NCI-H1436 treated with DMSO at 0.1 percent for 48 hours (cell line): ENCODE results near the gene ZSCAN30.
"Not testable (repeated sequence)": the region's sequence is repeated elsewhere in the genome, so short reads cannot be mapped to it uniquely, and the experiment has no call there.

Source experiments
- DNase-seq: peaks from one replicate; lab custom pipeline; 2025; lab: John Stamatoyannopoulos, UW

Gene ZSCAN30

DNA sequence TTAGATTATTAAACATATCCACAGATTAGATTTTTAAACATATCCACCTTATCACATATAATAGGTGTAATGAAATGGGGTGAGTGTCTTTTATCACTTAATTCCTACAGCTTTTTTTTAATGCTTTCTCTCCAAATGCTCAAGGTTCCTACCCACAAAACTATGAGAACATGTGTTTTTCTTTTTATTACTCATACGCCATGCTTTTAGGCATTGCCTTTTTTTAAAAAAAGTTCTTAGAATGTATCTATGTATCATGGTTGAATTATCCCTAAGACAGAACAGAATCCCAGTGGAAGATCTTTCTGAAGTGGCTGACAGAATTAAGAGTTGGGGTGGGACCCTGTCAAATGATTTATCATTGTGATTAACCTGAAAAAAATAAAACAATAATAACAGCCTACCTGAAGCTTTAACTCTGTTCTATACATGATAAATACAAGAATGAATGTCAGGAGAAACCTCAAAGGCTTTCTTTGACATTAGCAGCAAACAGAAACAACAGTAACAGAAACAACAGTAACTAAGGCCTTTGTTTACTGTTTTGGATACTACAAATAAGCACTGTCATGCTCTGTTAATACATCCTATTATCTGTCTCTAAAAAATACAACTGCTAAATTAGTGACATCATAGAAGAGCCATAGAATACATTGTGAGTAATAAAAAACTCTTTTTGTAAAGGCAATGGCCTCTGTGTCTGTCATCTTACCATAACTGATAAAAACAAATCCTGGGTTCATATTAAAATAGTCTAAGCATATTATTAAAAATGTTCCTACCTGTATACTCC is 53.3 kb downstream of the ZSCAN30 start:
- DNase-seq, result no peak

DNA sequence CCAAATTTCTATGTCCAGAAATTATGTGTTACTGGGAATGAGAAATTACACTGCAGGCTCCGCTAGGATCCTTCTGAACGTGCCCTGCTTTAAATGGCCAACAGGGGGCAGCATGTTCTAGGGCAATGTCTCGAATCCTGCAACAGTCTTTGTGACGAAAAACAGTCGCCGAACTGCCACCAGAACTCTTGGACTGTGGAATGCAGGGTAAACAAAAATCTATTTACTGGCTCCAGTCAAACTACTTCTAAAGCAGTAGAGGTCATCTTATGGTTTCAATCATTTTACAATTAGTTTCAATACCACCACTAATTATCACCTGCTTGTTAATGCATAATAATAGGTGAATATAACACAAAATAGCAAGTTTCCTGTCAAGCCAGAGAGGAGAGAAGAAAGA is 59.0 kb downstream of the ZSCAN30 start:
- DNase-seq, result peak; percentile 41

DNA sequence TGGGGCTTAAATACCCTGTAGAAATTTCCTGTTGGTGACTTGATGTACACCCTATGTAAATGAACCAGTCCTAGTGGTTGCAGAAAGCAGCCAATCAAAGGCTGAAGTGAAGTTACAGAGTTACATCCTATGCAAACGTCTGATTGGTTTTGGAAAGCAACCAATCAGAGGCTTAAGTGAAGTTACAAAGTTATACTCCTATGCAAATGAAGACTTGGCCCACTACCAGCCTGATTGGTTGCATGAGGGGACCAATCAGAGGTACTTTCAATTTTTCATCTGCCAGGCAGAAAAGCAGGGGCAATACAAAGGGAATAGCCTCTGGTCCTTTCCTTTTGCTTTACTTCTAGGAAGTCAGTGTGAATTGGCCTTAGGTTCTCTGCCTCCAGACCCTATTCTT is 62.8 kb downstream of the ZSCAN30 start:
- DNase-seq, result no peak

DNA sequence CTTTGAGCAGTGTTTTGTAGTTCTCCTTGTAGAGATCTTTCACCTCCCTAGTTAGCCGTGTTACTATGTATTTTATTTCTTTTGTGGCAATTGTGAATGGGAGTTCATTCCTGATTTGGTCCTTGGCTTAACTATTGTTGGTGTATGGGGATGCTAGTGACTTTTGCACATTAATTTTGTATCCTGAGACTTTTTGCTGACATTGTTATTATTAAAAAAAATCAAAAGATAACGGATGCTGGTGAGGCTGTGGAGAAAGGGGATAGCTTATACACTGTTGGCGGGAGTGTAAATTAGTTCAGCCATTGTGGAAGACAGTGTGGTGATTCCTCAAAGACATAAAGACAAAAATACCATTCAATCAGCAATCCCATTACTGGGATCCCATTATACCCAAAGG is 66.2 kb downstream of the ZSCAN30 start:
- DNase-seq, result no peak

DNA sequence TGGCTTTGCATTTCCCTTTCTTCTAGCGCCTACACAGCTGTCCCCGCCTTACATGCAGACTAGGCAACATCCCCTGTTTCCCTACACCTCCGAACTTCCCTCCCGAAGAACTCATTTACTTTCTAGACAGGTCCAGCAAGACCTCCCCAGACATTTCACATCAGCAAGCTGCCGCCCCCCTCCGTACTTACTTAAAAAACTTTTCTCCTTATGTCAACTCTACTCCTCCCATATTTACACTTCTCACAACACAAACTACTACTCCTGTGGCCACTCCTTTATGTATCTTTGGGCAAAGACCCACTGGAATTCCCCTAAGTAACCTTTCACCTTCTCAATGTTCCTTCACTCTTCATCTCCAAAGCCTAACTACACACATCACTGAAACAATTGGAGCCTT is 69.6 kb downstream of the ZSCAN30 start:
- DNase-seq, result no peak

DNA sequence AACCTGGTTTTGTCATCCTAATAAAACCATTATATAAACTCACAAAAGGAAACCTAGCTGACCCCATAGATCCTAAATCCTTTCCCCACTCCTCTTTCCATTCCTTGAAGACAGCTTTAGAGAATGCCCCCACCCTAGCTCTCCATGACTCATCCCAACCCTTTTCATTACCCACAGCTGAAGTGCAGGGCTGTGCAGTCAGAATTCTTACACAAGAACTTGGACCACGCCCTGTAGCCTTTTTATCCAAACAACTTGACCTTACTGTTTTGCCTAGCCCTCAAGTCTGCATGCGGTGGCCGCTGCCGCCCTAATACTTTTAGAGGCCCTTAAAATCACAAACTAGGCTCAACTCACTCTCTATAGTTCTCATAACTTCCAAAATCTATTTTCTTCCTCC is 70.7 kb downstream of the ZSCAN30 start:
- DNase-seq, result not testable (repeated sequence)

DNA sequence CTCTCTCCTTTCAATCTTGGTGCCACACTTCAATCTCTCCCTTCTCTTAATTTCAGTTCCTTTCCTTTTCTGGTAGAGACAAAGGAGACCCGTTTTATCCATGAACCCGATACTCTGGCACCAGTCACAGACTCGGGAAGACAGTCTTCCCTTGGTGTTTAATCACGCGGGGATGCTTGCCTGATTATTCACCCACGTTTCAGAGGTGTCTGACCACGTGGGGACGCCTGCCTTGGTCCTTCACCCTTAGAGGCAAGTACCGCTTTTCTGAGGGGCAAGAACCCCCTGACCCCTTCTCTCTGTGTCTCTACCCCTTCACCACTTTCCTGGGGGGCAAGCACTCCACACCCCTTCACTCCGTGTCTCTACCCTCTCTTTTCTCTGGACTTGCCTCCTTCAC is 73.4 kb downstream of the ZSCAN30 start:
- DNase-seq, result not testable (repeated sequence)

DNA sequence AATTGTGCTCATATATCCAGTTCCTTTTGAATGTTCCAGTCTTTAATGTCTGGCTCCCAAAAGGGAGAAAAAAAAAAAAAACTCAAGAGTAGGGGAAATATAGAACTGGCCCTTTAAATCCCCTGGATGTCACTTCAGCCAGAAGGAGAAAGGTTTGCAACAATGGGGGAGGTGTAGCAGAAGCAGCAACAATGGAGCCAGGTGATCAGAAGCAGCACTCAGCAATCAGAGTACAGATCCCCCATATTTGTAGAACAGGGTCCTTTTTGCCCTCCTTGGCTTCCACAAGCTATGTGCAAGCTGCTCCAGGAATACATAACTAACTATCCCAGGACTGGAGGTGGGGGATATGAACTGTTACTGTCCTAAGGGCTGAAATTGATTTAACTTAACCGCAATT is 75.0 kb downstream of the ZSCAN30 start:
- DNase-seq, result no peak

DNA sequence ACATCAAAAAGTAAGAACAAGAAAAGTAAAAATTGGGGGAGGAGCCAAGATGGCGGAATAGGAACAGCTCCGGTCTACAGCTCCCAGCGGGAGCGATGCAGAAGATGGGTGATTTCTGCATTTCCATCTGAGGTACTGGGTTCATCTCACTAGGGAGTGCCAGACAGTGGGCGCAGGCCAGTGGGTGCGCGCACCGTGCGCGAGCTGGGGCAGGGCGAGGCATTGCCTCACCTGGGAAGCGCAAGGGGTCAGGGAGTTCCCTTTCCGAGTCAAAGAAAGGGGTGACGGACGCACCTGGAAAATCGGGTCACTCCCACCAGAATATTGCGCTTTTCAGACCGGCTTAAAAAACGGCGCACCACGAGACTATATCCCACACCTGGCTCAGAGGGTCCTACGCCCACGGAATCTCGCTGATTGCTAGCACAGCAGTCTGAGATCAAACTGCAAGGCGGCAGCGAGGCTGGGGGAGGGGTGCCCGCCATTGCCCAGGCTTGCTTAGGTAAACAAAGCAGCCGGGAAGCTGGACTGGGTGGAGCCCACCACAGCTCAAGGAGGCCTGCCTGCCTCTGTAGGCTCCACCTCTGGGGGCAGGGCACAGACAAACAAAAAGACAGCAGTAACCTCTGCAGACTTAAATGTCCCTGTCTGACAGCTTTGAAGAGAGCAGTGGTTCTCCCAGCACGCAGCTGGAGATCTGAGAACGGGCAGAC is 84.1 kb downstream of the ZSCAN30 start:
- not testable (repeated sequence) for DNase-seq

DNA sequence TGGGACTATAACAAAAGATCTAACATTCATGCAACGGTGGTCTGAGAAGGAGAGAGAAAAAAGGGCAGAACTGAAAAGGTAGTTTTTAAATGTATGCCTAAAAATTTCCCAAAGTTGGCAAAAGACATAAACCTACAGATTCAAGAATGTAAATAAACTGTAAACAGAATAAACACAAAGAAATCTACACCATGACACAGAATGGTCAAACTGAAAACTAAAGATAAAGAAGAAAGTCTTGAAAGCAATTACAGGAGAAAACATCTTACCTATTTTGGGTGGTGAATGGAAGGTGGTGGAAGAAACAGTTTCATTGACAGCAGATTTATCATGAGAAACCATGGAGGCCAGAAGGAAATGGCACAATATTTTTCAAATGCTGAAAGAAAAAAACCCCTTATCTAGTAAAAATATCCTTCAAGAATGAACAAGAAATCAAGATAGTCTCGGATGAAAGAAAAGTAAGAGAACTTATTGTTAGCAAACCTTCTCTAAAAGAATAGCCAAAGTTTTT is 84.8 kb downstream of the ZSCAN30 start:
- no peak for DNase-seq

DNA sequence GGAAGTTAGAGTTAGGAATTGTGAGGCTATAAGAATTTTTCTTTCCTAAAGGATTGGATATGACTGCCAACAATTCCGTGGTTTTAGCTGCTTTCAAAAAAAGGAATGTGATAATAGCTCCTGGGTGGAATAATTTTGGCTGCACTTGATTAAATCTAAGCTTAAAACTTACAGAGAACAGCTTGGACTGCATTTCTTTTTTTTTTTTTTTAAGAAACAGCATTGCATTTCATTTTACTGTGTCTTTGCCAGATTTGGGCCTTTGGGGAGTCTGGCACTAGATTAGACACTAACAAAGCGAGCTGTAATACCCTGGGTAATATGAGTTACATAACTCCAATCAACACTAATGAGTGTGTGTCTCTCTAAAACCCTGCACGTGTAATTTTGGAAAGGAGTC is 87.0 kb downstream of the ZSCAN30 start:
- no peak for DNase-seq

DNA sequence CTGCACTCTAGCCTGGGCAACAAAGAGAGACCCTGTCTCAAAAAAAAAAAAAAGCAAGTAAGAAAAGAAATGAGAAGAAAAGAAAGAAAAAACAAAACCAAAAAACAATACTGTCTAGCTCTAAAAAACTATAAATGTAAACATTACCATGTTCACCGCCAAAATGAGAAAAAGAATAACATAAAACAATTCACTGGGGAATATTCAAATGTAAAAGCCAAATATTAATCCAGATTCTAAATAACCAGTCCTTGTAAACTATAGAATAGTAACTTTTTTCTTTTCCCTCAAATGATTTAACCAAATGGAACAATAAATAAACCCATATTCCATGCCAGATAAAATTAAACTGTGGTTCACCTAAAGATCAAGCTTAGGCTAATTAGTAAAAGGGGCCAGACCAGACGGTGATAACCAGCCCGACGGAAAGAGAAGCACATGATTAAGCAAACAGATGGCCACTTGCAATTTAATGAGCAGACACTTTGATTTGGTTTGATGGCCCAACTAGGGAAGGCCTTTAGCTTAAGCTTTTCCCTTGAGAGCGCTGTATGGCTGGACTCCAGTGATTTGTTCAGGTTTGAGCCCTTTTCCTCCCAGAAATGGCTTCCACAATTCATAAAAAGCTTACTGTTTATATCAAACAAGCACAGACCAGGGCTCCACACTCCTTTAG is 88.6 kb downstream of the ZSCAN30 start:
- no peak for DNase-seq
